ENCODE data around the gene EPB41L2. TPM values are rescaled to one million over a fixed set of nuclear protein-coding genes. Genes with fewer than 3 reads are reported as not detected.

Gene EPB41L2
- total RNA-seq, 1 experiment from 2014 or later = 199 TPM

- in situ Hi-C loops (cut with HindIII; ENCODE audit: low pct_unique_long_range_greater_than_20kb, low sequenced_read_pairs) (no loop called here), intact Hi-C loops (cut with micrococcal nuclease; ENCODE audit: unreplicated experiment) (no loop called here)
- Histone ChIP-seq H3K4me1 (ENCODE audit: control insufficient read depth, insufficient read depth, low read length) (peaks cover 26% of the 10 kb centered on the region), H3K36me3 (ENCODE audit: control insufficient read depth, insufficient read depth, low read length) (no peaks in the 10 kb centered on the region), H3K4me3 (ENCODE audit: low read depth in 2 of 2, low read length in 2 of 2) (no peak overlapping the region), H3K27ac (ENCODE audit: low read length) (peak overlapping the region; percentile 52), H3K9me3 (ENCODE audit: control insufficient read depth, insufficient read depth, low read depth, low read length) (peaks cover 33% of the 10 kb centered on the region; the same call in 1 of the 2 replicates), H3K27me3 (ENCODE audit: control insufficient read depth, insufficient read depth, low read length) (no peaks in the 10 kb centered on the region)
- ATAC-seq = no peak
- no TSS peak for BruUV-seq (replicated peaks)
- no peak for DNase-seq (ENCODE audit: low read depth, low spot score)
- POLR2A ChIA-PET = no interaction called here
- no peak for TF ChIP-seq POLR2AphosphoS5 (IDR thresholded peaks at IDR 0.05; ENCODE audit: low read depth, low read length)
- no peak for TF ChIP-seq SIN3A (IDR thresholded peaks at IDR 0.05; ENCODE audit: borderline replicate concordance, insufficient read depth, low read depth, low read length)
- TF ChIP-seq TCF7L2 (IDR thresholded peaks at IDR 0.05; ENCODE audit: low read depth, low read length) = no peak
- no peak for TF ChIP-seq CTCF (IDR thresholded peaks at IDR 0.05)
- TF ChIP-seq REST (IDR thresholded peaks at IDR 0.05; ENCODE audit: insufficient read depth in 1 of 2, low read depth in 2 of 2, low read length in 1 of 2) = no peak
- CTCF ChIA-PET = interaction anchor here (0.7 kb wide), 1 partner anchor 1245 kb away, joined by 3 read pairs; no protein-coding TSS in a partner anchor
Observed at GRCh38 chr6:131052181-131052580, 10.9 kb downstream of the EPB41L2 start.

- ChIA-PET CTCF (no interaction called here), POLR2A (no interaction called here)
- Histone ChIP-seq H3K9me3 (ENCODE audit: control insufficient read depth, insufficient read depth, low read depth, low read length) (peaks cover 27% of the 10 kb centered on the region; the same call in 1 of the 2 replicates), H3K27me3 (ENCODE audit: control insufficient read depth, insufficient read depth, low read length) (no peaks in the 10 kb centered on the region), H3K4me3 (ENCODE audit: low read depth in 2 of 2, low read length in 2 of 2) (no peak overlapping the region), H3K27ac (ENCODE audit: low read length) (no peak overlapping the region), H3K4me1 (ENCODE audit: control insufficient read depth, insufficient read depth, low read length) (peaks cover 32% of the 10 kb centered on the region), H3K36me3 (ENCODE audit: control insufficient read depth, insufficient read depth, low read length) (no peaks in the 10 kb centered on the region)
- in situ Hi-C loops (cut with HindIII; ENCODE audit: low pct_unique_long_range_greater_than_20kb, low sequenced_read_pairs) (no loop called here), intact Hi-C loops (cut with micrococcal nuclease; ENCODE audit: unreplicated experiment) (no loop called here)
- no peak for DNase-seq (ENCODE audit: low read depth, low spot score)
- TF ChIP-seq POLR2AphosphoS5 (IDR thresholded peaks at IDR 0.05; ENCODE audit: low read depth, low read length) = no peak
- TF ChIP-seq SIN3A (IDR thresholded peaks at IDR 0.05; ENCODE audit: borderline replicate concordance, insufficient read depth, low read depth, low read length) = no peak
- TF ChIP-seq REST (IDR thresholded peaks at IDR 0.05; ENCODE audit: insufficient read depth in 1 of 2, low read depth in 2 of 2, low read length in 1 of 2) = no peak
- BruUV-seq (replicated peaks) = no TSS peak
- no peak for ATAC-seq
Observed at GRCh38 chr6:131051341-131051740, 11.7 kb downstream of the EPB41L2 start.
